HG02798 (cell line): Measurements from ENCODE around the gene DUSP8.

Experiments
- ATAC-seq: cut with Tn5 transposase; IDR thresholded peaks from one replicate; pipeline ENCODE4 v1.9.1; 2021; ENCODE audit warnings: mild to moderate bottlenecking; ENCODE audit not compliant: unreplicated experiment, poor library complexity

The DUSP8 gene

GRCh38 chr11:1567052-1567720 lies 4.9 kb downstream of the DUSP8 start:
- no peak for ATAC-seq

GRCh38 chr11:1566381-1567051 lies 5.6 kb downstream of the DUSP8 start:
- ATAC-seq: no peak

GRCh38 chr11:1565904-1566247 lies 6.2 kb downstream of the DUSP8 start:
- no peak for ATAC-seq

GRCh38 chr11:1565173-1565903 lies 6.7 kb downstream of the DUSP8 start:
- ATAC-seq: no peak

- no peak for ATAC-seq
These were observed 7.4 kb downstream of the DUSP8 start for GRCh38 chr11:1564535-1565172.

- ATAC-seq: no peak
These were observed 8.2 kb downstream of the DUSP8 start for GRCh38 chr11:1563697-1564534.

GRCh38 chr11:1563149-1563638 lies 8.9 kb downstream of the DUSP8 start:
- ATAC-seq: no peak

- no peak for ATAC-seq
These were observed 9.5 kb downstream of the DUSP8 start for GRCh38 chr11:1562469-1563148.

GRCh38 chr11:1561955-1562354 lies 10.1 kb downstream of the DUSP8 start:
- ATAC-seq: no peak

GRCh38 chr11:1561266-1561665 lies 10.8 kb downstream of the DUSP8 start:
- no peak for ATAC-seq

- ATAC-seq: no peak
These were observed 11.3 kb downstream of the DUSP8 start for GRCh38 chr11:1560649-1561251.

- ATAC-seq: no peak
These were observed 11.9 kb downstream of the DUSP8 start for GRCh38 chr11:1560002-1560648.

- ATAC-seq: no peak
These were observed 12.7 kb downstream of the DUSP8 start for GRCh38 chr11:1559111-1559951.

GRCh38 chr11:1558775-1559110 lies 13.3 kb downstream of the DUSP8 start:
- no peak for ATAC-seq

- ATAC-seq: no peak
These were observed 13.9 kb downstream of the DUSP8 start for GRCh38 chr11:1557904-1558774.

- no peak for ATAC-seq
These were observed 14.8 kb downstream of the DUSP8 start for GRCh38 chr11:1557051-1557884.
